Astrocyte of the spinal cord (primary cell): ENCODE measurements around the gene SLMAP.
"Not testable (repeated sequence)": the region's sequence is repeated elsewhere in the genome, so short reads cannot be mapped to it uniquely, and the experiment has no call there.

Experiments
- DNase-seq: peaks from one replicate; pipeline ENCODE4 v3.0.0; 2011; ENCODE audit warnings: low read depth, low spot score
- H3K4me3 ChIP-seq: 2 replicates; pipeline ENCODE4 v1.5.1; 2011; ENCODE audit warnings: low read depth, mild to moderate bottlenecking, low read length, moderate library complexity
- CTCF ChIP-seq: IDR thresholded peaks from 2 replicates; pipeline ENCODE4 v1.5.1; 2012; ENCODE audit warnings: low read depth, mild to moderate bottlenecking, low read length, inconsistent platforms
- in situ Hi-C: cut with HindIII; loops from 2 replicates; pipeline ENCODE4 v1.10.0; 2017; ENCODE audit warnings: low sequenced_read_pairs

The SLMAP gene

GRCh38 chr3:57855281-57855680 is 99.2 kb downstream of the SLMAP start:
- TF ChIP-seq CTCF, result no peak
- DNase-seq, result peak; percentile 61
- no peak overlapping the region for H3K4me3 ChIP-seq
- in situ Hi-C loops, result no loop called here

DNA sequence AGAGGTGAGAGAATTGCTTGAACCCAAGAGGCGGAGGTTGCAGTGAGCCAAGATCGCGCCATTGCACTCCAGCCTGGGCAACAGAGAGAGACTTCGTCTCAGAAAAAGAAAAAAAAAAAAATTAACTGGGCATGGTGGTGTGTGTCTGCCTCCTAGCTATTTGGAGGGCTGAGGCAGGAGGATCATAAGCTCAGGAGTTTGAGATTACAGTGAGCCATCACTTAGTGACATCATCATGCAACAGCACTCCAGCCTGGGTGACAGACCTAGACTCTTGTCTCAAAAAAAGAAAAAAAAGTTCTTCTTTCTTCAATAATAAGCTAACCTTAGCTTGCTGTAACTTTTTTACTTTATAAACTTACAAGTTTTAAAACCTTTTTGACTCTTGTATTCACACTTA is 99.8 kb downstream of the SLMAP start:
- TF ChIP-seq CTCF, result no peak
- H3K4me3 ChIP-seq, result no peak overlapping the region
- in situ Hi-C loops, result no loop called here
- no peak for DNase-seq

DNA sequence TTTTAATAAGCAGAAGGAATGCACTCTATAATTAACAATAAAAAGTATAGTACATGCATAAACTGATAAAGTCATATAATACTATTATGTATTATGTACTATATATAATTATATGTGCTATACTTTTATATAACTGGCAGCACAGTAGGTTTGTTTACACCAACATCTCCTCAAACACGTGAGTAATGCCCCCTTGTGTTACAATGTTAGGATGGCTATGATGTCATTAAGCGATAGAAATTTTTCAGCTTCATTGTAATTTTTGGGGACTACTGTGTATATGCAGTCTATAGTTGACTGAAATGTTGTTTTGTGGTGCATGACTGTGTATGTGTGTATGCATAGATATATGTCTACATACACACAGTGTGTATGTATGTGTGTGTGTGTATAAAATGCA is 100.6 kb downstream of the SLMAP start:
- DNase-seq, result no peak
- no peak overlapping the region for H3K4me3 ChIP-seq
- TF ChIP-seq CTCF, result peak; percentile 23
- in situ Hi-C loops, result no loop called here

- in situ Hi-C loops, result no loop called here
- DNase-seq, result no peak
- no peak overlapping the region for H3K4me3 ChIP-seq
- no peak for TF ChIP-seq CTCF
These were observed 106.8 kb downstream of the SLMAP start for GRCh38 chr3:57862894-57863293.

DNA sequence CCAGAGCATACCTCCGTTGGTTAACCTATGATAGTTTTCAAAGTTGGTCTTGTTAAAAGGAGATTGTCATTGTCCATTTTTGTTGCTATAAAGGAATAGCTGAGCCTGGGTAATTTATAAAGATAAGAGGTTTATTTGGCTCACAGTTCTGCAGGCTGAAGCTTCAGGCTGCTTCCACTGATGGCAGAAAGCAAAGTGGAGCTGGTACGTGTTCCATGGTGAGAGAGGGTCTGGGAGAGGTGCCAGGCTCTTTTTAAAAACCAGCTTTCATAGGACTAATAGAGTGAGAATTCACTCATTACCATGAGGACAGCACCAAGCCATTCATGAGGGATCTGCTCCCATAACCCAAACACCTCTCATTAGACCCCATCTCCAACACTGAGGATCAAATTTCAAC is 107.3 kb downstream of the SLMAP start:
- TF ChIP-seq CTCF, result no peak
- in situ Hi-C loops, result no loop called here
- DNase-seq, result no peak
- no peak overlapping the region for H3K4me3 ChIP-seq

DNA sequence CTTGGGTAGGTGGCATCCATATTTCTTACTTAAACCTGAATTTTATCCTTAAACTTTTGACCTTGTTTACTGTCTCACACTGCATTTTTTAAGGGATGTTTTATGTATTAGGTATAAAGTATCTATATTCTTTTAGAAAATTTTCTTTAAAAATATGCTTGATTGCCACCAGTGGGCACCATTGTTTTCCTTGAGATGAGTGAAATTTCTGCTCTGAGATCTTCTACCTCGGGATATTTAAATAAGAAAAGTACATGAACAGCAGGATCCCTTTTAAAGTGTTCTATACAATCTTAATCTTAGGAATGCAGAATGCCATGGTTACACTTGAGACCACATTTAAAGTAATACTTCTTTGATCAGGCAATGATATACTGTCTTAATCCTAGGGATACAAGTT is 108.7 kb downstream of the SLMAP start:
- peak; percentile 56 for TF ChIP-seq CTCF
- DNase-seq, result peak; percentile 58
- in situ Hi-C loops, result no loop called here
- no peak overlapping the region for H3K4me3 ChIP-seq

- in situ Hi-C loops, H3K4me3 ChIP-seq, DNase-seq: not testable (repeated sequence)
These were observed 113.0 kb downstream of the SLMAP start for GRCh38 chr3:57869110-57869509.
